ENCODE measurements around the gene MED25.

The MED25 gene

DNA sequence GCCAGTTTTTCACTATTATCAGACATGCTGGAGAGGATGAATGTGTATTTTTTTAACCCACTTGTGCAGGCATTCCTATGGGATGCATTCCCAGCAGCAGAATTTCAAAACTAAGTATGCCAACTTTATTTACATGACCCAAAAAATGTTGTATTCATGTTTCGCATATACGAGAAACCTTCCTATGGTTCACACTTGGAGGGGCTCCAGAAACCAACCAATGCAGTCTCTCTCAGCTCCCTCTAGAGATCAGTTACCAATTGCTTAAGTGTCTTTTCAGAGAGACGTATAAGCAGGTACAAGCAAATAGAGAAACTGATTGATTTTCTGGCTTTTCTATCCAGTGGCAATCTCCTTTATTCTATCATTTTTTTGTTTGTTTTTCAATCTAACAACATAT lies 27.3 kb downstream of the MED25 start:
- DNase-seq, result no peak

DNA sequence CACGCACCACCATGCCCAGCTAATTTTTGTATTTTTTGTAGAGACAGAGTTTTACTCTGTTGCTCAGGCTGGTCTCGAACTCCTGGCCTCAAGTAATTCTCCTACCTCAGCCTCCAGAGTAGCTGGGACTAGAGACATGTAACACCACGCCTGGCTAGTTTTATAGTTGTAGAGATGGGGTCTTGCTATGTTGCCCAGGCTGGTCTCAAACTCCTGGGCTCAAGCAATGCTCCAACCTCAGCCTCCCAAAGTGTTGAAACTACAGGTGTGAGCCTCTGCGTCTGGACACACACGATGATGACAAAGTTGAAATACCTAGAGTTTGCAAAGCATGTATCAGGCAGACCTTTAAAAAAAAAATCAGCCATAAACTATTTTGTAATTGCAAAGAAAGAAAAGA lies 28.3 kb downstream of the MED25 start:
- no peak for DNase-seq

DNA sequence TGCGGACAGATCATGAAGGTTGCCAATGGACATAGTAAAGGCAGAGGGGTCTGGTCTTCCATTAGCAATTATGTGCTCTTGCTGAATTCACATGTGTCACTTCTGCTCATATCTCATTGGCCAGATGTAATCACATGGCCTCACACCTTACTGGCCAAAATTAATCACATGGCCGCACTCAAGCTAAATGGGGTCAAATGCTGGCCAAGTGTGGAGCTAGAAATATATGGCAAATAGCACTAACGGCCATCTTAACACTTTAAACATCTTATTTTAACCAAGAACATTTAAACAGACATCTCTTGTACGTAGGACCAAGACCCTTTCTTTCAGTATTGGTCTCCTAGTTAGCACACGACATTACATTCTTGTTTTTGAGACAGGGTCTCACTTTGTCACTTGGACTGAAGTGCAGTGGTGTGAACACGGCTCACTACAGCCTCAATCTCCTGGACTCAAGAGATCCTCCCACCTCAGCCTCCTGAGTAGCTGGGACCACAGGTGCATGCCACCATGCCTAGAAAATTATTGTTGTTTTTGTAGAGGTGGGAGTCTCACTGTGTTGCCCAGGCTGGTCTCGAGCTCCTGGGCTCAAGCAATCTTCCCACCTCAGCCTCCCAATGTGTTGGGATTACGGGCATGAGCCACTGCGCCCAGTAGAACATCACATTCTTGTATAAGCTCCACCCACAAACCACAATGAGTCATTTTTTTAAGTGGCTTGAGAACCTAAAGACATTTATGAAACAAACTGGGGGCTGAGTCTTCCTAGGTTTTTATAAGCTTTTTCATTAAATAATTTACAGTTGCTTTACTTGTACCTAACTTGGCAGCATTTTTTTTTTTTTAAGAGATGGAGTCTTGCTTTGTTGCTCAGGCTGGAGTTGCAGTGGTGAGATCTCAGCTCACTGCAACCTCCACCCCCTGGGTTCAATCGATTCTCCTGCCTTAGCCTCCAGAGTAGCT lies 29.9 kb downstream of the MED25 start:
- DNase-seq, result no peak

DNA sequence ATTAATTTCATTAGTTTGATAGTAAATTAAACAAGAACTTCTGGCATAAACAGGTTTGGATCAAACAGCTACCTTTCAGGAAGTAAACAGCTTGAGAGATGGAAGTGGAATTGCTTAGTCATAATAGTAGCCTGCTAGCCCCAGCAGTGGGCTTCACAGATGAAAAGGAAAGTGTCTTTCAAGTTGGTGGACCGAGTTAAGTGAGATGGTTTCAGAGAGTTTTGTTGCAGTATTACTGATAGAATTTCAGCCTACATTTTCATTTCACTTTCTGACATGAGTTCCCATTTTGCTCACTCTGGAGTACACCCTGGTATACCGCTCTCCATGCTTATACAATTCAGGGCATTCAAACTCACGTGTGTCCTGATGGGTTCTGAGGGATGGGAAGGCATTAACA lies 30.8 kb downstream of the MED25 start:
- DNase-seq, result no peak

DNA sequence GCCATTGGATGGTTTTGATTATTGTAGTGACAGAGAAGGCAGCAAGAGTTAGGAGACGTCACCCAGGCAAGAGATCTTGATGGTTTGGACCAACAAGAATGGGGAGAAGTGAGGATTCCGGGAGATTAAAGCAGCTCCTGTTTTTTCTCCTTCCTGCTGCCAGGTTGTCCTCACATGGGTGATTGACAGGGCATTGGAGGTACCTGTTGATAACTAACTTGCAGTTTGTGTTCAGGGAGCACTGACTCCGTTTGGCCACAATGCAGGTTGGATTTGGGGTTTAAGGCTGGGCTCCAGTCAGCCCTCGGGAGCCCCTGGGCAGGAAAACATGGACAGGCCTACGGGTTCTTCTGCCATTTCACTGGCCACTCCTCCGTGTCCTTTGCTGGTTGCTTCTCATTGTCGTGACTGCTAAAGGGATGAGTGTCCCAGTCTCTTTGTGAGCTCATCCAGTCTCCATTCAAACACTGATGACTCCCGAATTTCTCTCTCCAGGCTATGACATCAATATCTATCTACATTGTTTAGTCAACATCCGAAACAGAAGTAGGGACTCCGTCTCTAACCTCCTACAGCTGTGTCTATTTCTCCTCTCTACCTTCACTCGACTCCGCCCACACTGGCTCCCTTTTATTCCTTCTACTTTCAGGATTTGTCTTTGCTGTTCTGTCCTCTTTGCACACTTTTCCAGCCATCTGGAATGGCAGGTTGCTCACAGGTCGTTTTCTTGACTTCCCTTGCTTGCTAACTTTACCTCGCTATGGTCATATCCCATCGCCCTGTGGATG lies 31.5 kb downstream of the MED25 start:
- DNase-seq, result peak; percentile 36

DNA sequence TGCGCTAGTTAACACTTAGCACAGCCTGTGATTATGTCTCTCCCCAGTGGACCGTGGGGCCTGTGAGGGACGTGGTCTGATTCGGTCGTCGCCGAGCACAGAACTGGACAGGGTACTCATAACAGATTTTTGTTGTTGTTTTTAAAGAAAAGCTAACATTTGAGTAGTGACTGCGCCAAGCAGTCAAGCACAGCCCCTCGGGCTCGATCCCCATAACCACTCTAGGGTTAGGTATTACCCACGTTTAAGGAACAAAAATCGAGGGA lies 32.1 kb downstream of the MED25 start:
- peak; percentile 37 for DNase-seq

DNA sequence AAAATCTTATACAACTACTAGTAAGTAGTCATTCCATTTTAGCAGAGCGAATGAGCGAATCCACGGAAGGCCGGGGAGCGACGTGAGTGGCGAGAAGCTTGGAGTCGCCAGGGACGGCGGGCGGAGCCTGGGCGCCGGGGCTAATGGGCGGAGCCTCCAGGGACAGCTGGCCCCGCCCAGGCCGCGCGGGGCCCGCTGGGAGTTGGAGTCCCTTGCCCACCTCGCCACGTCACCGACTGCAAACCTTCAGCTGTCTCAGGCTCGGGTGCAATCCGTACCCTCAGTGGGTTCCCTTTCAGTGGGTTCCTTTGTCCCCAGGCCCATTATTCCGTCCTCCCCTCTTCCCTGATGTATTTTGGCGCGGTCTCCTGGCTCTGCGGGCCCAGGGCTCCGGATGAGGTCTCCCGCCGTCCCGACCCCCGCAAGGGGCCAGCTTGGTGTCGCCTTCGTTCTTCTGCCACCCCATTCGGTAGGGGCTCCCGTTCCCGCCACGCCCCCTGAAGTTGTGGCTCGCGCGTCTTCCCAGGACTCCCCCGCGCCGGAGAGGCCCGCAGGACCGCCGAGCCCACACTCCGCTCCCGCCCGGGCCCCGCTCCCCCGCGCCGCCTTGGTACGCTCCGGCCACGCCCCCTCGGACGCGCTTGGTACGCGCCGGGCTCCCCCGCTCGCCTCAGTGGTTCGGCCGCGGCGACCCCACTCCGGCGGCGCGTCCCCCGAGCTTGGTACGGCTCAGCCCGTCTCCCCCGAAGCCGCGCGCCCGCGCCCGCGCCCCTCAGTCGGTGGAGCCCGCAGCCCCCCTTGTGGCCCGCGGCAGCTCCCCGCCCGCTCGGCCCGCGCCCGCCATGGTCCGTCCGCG lies 32.6 kb downstream of the MED25 start, which contains the start of gene PTOV1:
Gene PTOV1, plus strand, starts transcription at position 673 of the 856 bp plus-strand sequence.
- DNase-seq, result peak; percentile 95

DNA sequence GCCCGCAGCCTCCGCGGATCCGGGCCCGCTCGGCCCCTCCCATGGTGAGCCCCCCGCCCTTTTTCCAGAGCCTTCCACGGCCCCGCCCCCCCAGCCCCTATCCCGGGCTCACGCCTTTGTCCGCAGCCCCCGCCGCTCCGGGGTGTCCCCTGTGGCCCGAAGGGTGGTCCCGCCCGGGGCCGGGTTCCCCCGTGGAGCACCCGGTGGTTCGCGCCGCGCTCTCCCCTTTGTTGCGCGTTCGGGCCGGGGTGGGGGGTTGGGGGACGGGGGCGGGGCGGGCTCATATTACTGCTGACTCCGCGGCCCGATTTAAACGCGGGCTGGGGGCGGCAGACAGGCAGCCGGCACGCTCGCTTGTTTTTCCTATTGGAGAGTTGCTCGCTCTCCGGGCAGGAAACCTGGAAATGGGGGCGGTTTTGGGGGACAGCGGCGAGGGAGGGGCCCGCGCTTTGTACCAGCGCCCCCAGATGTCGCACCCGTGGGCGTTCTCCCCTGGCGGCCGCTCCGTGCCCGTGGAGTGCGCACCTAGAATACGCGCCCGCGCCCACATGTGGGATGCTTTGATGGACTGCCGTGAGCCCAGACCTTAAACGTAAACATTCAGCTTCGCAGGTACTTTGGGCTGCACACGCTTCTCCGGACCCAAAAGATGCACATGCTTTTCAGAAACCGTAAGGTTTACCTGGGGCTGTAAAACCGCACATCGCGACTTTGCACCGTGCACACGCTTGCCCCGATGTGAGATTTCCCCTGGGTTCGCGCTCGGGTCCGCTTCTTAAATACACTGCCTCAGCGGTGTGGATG lies 33.6 kb downstream of the MED25 start:
- peak; percentile 69 for DNase-seq

DNA sequence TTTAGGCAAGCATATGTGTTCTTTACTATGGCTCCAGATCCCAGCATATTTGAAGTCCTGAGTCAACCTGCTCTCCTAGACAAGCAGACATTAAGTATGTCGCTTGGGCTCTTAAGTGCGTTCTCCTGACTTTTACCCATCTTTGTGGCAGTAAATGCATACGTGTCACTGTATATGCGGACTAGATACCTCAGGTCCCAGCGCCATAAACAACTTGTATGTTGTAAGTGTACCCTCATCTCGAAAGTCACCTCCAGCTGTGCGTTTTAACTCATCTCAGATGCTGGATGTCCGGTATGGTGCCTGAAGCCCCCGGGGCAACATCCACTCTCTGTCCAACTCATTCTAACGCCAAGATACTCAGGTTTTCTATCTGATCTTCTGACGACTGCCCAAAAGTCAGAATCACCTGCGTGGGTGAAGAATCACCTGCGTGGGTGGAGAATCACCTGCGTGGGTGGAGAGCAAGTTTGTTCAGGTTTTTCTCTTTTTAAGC lies 34.6 kb downstream of the MED25 start:
- no peak for DNase-seq

DNA sequence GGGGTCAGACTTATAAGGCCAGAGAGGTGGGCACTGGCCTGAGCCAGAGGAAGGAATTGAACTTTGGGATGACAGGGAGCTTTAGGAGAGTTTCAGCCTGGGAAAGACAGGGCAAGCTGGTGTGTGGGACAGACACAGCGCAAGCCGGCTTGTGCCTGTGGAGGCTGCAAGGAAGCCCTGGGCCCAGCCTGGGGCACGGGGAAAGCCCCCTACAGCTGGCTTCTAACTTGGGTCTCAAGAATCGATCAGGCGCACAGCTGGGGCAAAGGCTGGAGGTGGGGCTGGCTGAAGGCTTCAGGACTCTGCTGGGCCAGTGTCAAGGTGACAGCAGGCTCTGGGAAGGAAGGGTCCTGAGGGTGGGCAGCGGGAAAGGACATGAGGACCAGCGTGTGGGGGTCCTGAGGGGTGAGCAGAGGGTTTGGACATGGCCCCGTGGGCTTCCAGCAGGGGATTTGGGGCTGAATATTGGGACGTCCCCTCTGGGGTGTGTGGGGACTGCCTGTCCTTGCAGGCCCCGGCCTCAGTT lies 35.8 kb downstream of the MED25 start:
- DNase-seq, result no peak

DNA sequence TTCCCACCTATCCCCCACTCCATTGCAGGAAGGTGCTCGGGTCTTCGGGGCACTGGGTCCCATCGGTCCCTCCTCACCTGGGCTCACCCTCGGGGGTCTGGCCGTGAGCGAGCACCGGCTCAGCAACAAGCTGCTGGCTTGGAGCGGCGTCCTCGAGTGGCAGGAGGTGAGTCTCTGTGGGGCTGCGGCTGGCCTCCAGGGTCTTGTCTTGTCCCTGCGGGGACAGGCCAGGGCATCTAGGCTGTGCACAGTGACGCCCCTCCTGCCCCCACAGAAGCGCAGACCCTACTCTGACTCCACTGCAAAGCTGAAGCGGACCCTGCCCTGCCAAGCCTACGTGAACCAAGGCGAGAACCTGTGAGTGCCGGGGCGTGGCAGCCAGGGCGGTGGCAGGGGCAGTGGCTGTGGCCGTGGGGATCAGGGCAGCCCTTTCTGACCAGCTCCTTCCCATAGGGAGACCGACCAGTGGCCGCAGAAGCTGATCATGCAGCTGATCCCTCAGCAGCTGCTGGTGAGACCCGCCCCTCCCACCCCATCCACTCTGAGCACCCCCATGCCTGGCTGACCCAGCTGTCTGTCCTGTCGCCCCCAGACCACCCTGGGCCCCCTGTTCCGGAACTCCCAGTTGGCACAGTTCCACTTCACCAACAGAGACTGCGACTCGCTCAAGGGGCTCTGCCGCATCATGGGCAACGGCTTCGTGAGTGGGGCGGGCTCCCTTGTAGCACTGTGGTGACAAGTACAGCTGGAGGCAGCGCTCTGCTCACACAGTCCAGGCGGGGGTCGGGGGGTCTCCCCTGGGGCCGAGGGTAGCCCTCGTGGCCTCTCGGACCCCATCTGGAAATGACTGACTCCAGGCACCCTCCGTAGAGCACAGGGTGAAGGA lies 36.5 kb downstream of the MED25 start:
- no peak for DNase-seq

DNA sequence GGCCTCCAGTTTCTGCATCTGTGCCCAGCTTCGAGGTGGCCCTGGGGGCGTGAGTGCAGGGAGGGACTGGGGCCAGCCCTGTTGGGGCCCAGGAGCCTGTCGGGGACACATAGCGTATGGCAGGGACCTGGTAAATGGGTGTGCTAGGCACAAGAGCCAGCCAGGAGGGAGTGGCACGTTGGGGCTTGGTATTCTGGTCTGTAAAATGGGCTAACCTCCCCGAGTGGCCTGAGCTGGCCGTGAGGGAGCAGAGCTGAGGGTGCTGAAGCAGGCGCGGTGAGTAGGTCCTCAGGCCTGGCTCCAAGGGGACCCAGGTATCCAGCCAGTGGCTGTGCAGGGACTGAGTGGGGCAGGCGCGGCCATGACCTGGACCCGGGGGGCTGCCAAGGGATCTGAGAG lies 37.2 kb downstream of the MED25 start:
- DNase-seq, result no peak

DNA sequence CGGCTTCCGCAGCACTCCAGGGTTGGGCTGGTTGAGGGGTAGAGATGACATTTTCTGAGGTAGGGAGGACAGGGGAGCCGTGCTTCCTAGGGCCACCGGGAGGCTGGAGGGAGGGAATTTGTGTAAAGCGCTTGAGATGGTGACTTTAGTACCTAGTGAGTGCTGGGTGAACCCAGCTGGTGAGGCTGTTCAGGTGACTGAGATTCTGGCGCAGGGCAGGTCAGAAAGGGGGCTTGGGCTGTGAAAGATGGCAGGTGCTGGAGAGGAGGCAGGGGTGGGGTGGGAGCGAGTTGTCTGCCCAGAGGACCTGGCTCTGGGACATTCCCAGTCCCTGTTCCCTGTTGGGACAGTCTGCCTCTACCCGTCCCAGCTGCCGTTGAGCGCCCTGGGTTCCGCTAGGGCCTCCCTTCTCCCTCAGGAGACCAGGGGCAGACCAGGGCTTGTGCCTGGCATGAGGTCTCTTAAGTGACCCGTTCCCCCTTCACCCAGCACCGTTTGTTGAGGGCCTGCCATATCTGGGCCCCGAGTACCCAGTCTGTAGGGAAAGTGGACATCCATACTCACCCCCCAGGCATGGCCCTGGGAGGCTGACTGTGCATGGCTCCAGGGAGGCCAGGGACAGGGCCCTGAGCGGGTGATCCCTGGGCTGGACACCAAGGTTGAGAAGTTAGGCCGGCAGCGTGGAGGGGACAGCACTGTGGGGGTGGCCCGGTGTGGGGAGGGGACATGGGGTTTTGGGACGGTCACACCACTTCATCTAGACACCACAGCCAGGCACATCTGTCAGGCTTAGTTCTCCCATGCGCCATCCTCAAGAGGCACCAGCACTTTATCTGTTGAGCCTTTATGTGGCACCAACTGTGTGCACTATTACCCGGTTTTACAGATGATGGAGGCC lies 37.8 kb downstream of the MED25 start:
- no peak for DNase-seq

DNA sequence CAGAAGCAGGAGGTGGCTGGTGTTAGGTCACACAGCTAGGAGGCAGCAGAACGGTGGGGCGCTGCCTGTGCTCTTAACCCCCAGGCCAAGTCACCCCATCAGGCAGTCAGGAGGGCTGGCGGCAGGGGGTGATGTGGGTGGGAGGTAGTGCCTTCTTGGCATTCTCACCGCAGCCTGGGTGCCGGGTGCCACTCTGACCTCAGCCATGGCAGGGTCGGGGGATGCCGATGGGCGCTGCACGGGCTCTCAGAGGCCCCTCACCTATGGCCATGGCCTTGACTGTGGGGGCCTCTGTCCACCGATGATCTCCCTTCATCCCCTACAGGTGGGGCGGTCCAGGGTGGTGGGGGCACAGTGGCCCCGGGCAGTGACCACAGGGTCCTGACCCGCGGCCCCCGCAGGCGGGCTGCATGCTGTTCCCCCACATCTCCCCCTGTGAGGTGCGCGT lies 38.5 kb downstream of the MED25 start:
- no peak for DNase-seq

DNA sequence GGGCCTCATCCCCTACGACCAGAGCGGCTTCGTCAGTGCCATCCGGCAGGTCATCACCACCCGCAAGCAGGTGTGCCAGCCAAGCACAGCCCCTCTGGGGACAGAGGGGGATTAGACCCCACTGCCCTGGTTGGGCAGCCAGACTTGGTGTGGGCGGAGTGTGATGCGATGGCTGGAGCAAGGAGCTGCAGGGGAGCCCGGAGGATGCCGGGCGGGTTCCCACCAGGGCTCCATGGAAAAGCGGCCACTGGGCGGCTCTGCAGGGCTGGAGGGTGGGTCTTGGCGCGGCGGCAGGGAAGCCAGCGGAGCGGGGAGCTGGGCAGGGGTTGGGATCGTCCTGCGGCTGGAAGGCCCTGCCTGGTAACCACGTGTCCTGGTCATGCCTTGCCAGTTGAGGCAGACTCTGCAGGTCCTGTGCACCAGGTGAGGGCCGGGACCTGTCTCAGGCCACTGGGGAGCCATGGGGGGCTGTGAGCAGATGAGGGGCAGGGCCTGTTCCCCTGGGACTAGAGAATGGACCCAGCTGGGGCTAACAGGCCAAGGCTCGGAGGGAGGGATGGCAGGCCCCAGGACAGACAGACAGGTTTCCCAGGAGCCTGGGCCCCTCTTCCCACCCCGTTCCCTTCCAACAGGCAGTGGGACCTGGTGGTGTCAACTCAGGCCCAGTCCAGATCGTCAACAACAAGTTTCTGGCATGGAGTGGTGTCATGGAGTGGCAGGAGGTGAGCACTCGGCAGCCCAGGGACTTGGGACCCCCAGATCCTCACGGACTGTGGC lies 39.2 kb downstream of the MED25 start:
- no peak for DNase-seq

DNA sequence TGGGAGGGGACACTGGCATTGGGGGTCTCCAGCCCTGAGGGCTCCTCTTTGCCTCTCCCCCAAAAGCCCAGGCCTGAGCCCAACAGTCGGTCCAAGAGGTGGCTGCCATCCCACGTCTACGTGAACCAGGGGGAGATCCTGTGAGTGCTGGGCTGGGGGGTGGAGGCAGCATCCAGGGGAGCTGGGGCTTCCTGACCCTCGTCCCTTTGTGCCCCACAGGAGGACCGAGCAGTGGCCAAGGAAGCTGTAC lies 39.7 kb downstream of the MED25 start:
- DNase-seq, result no peak

DNA sequence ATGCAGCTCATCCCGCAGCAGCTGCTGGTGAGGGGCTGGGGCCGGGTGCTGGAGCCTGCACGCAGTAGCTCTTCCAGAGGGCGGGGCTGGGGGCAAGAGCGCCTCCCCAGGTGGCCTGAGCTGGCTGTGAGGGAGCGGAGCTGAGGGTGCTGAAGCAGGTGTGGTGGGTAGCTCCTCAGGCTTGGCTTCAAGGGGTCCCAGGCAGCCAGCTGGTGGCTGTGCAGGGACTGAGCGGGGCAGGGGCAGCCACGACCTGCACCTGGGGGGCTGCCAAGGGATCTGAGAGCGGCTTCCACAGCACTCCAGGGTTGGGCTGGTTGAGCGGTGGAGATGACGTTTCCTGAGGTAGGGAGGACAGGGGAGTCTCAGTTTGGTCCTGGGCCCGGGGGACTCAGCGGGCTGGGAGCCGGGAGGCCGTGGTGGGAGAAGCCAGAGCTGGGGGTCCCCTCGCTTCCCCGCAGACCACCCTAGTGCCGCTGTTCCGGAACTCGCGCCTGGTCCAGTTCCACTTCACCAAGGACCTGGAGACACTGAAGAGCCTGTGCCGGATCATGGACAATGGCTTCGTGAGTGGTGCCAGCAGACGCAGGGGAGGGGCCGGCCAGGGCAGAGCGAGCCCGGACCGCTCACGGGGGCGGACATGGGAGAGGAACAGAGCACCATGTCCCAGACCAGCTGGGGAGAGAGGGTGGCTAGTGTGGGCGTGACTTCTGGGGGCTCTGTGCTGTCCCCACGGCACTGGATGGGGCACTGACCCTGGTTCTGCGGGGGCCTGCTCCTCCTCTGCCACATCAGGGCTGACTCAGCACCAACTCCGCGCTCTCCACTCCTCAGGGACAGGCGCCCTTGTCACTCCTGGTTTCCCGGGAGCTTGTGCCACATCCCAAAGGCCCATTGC lies 40.2 kb downstream of the MED25 start:
- no peak for DNase-seq

DNA sequence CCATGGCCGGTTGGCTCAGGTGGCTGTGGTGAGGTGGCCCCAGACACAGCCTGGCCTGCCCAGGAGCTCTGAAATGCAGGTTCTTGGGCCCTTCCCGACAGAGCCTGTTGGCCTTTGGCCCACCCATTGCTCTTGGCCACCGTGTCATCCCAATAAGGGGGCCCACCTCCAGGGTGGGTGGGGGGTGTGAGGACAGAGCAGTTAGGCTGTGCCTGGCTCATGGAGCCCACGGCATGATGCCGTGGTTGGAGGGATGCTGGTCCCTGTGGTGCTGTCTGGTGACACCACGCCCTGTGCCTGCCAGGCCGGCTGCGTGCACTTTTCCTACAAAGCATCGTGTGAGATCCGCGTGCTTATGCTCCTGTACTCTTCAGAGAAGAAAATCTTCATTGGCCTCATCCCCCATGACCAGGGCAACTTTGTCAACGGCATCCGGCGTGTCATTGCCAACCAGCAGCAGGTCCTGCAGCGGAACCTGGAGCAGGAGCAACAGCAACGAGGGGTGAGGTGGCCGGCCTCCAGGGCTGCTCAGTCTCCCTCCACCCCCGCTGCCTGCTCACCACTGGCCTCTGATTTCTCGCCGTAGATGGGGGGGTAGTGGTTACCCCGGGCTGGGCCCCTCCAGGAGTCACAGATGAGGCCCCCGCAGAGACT lies 41.7 kb downstream of the MED25 start:
- no peak for DNase-seq

Data from NCI-H146 (cell line).